Testis (tissue), 2 donors: ENCODE measurements around the gene TSPAN8.

Experiments
- POLR2A ChIP-seq: fragments of 450-650 bp; IDR thresholded peaks from one replicate; pipeline ENCODE4 v1.6.1; 2017; ENCODE audit warnings: antibody characterized with exemption, mild to moderate bottlenecking, moderate library complexity
- TF ChIP-seq, protein P1 (sequence below), 3 experiments: fragments of 450-650 bp in 2 of 3; fragments of 200-600 bp in 1 of 3; sonication (generic) in 1 of 3; IDR thresholded peaks; one replicate each; pipeline ENCODE4 v1.5.1; 2016 to 2019; ENCODE audit warnings: antibody characterized with exemption in 3 of 3, mild to moderate bottlenecking in 2 of 3, moderate library complexity in 1 of 3

DNA sequence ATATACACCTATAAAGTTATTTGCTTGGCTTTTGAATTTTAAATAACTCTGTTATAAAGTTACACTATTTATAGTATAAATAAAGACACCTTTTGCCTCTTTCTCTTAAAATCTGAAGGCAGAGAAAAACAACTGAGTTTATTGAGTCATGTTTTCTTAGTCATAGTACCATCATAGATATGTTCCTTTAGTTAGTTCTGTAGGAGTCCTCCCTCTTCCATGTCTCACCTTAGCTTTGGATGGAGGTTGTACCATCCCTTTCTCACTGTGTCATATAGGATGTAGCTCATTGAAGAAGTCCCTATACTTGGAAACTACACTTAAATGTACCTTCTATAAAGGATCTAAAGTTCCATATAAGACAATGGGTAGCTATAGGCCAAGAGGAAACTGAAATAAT lies 39.7 kb upstream of the TSPAN8 start:
- no peak for TF ChIP-seq POLR2A
- TF ChIP-seq, protein P1, sequence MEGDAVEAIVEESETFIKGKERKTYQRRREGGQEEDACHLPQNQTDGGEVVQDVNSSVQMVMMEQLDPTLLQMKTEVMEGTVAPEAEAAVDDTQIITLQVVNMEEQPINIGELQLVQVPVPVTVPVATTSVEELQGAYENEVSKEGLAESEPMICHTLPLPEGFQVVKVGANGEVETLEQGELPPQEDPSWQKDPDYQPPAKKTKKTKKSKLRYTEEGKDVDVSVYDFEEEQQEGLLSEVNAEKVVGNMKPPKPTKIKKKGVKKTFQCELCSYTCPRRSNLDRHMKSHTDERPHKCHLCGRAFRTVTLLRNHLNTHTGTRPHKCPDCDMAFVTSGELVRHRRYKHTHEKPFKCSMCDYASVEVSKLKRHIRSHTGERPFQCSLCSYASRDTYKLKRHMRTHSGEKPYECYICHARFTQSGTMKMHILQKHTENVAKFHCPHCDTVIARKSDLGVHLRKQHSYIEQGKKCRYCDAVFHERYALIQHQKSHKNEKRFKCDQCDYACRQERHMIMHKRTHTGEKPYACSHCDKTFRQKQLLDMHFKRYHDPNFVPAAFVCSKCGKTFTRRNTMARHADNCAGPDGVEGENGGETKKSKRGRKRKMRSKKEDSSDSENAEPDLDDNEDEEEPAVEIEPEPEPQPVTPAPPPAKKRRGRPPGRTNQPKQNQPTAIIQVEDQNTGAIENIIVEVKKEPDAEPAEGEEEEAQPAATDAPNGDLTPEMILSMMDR (IDR thresholded peaks at IDR 0.05) = no peak
